Ascending aorta (tissue), 2 donors: ENCODE data around the gene TAS2R46. TPM values are rescaled to one million over a fixed set of nuclear protein-coding genes. Genes with fewer than 3 reads are reported as not detected.

Experiments used
- DNase-seq, 2 donors: peaks; one replicate each; pipeline ENCODE4 v3.0.0-alpha.2; 2019; ENCODE audit warnings: low spot score in 2 of 2
- H3K27ac ChIP-seq, 2 donors: fragments of 200-600 bp; sonication (generic); one replicate each; pipeline ENCODE4 v1.5.1; 2016 to 2017; ENCODE audit warnings: mild to moderate bottlenecking in 1 of 2
- H3K27me3 ChIP-seq: fragments of 200-600 bp; sonication (generic); one replicate; pipeline ENCODE4 v1.5.1; 2017
- H3K36me3 ChIP-seq, 2 donors: fragments of 200-600 bp; sonication (generic); one replicate each; pipeline ENCODE4 v1.5.1; 2016
- H3K4me1 ChIP-seq, 2 donors: fragments of 200-600 bp; sonication (generic); one replicate each; pipeline ENCODE4 v1.5.1; 2016 to 2017; ENCODE audit warnings: mild to moderate bottlenecking in 1 of 2
- H3K4me3 ChIP-seq, 2 donors: fragments of 200-600 bp; sonication (generic); one replicate each; pipeline ENCODE4 v1.5.1; 2016 to 2017; ENCODE audit warnings: mild to moderate bottlenecking in 1 of 2
- H3K9me3 ChIP-seq, 2 donors: fragments of 200-600 bp; sonication (generic); one replicate each; pipeline ENCODE4 v1.5.1; 2016
- intact Hi-C: fragments of 100-400 bp; cut with DNase I; formaldehyde crosslinking; loops from one replicate; pipeline ENCODE4 v1.15.1; 2023
- total RNA-seq: library from RNA; depleted of rRNA; stranded (reverse); fragments of >200 nt; gene quantifications from one replicate; pipeline ENCODE4 v1.1.0, GENCODE V29; 2016
- TF ChIP-seq, protein P1 (sequence below), 3 experiments: fragments of 200-600 bp in 2 of 3; fragments of 450-650 bp in 1 of 3; sonication (generic) in 2 of 3; IDR thresholded peaks; one replicate each; pipeline ENCODE4 v1.5.1; 2016 to 2019; ENCODE audit warnings: antibody characterized with exemption in 3 of 3, mild to moderate bottlenecking in 1 of 3, moderate library complexity in 1 of 3

The TAS2R46 gene
- total RNA-seq, 1 donor from 2014 or later, result 23.2 TPM

DNA sequence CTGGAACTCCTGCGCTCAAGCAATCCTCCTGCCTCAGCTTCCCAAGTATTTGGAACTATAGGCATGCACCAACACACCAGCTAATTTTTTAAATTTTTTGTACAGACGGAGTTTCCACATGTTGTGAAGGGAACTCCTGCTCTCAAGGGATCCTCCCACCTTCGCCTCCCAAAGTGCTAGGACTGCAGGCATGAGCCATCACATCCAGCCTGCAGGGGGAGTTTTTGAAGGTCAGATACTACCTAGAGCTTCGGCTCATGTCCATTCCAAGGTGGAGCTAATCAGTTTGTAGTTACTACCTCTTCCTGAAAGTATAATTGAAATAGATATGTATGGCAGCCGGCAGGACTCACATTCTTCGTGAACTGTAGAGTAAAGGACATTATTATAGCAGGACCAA is 36.0 kb downstream of the TAS2R46 start:
- Histone ChIP-seq H3K36me3 (peaks cover 0 to 8% of the 10 kb centered on the region in 2 donors), H3K27ac (no peak overlapping the region), H3K27me3 (no peaks in the 10 kb centered on the region), H3K4me3 (no peak overlapping the region), H3K4me1 (no peaks in the 10 kb centered on the region), H3K9me3 (peaks cover 0 to 7% of the 10 kb centered on the region in 2 donors)
- TF ChIP-seq, protein P1, sequence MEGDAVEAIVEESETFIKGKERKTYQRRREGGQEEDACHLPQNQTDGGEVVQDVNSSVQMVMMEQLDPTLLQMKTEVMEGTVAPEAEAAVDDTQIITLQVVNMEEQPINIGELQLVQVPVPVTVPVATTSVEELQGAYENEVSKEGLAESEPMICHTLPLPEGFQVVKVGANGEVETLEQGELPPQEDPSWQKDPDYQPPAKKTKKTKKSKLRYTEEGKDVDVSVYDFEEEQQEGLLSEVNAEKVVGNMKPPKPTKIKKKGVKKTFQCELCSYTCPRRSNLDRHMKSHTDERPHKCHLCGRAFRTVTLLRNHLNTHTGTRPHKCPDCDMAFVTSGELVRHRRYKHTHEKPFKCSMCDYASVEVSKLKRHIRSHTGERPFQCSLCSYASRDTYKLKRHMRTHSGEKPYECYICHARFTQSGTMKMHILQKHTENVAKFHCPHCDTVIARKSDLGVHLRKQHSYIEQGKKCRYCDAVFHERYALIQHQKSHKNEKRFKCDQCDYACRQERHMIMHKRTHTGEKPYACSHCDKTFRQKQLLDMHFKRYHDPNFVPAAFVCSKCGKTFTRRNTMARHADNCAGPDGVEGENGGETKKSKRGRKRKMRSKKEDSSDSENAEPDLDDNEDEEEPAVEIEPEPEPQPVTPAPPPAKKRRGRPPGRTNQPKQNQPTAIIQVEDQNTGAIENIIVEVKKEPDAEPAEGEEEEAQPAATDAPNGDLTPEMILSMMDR (IDR thresholded peaks at IDR 0.05), result no peak
- intact Hi-C loops, result no loop called here
- no peak for DNase-seq

DNA sequence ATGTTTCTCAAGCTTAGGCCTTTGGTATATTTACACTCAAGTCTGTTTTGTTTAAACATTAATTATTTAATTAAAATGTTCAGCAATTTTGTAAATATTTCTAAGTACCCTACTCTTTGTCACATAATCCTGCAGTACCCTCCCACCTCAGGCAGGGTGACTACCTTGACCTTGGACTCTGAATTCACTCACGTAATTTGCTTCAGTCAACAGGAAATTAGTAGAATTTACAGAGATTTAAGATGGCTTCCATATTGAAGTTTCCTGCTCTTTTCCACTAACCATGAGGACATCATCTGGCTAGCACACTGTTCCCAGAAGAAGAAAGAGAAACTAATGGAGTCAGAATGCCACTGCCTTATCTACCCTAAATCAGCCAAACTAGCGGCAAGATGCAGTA is 38.7 kb downstream of the TAS2R46 start:
- TF ChIP-seq, protein P1 (IDR thresholded peaks at IDR 0.05), result no peak
- H3K36me3 ChIP-seq, result peaks cover 0 to 8% of the 10 kb centered on the region in 2 donors
- no peak overlapping the region for H3K4me3 ChIP-seq
- no peak for DNase-seq
- H3K27ac ChIP-seq, result no peak overlapping the region
- intact Hi-C loops, result no loop called here
- no peaks in the 10 kb centered on the region for H3K4me1 ChIP-seq
- peaks cover 0 to 7% of the 10 kb centered on the region in 2 donors for H3K9me3 ChIP-seq
- H3K27me3 ChIP-seq, result no peaks in the 10 kb centered on the region

DNA sequence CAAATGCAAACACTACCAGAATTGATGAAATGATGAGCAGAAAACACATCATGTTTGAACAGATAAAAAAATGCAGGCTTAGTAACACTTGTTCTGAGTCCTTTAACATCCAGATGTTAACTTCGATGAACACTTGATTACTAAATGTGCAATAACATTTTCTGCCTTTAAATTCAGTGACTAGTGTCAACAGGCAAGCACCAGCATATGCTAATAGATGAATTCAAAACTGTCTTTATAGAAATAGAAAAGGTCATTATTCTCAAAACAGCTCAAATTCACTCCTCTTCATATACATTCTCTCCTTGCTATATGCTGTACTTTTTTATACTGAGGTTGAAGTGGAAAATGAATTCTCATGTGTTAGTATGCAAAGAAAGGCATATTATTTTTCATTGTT is 39.6 kb downstream of the TAS2R46 start, which contains the start of gene TAS2R19:
Gene TAS2R19 (minus strand): TSS at position 101 of the 400 bp plus-strand sequence. CDS start 49 bp downstream, at position 52.
- Histone ChIP-seq H3K9me3 (peaks cover 0 to 7% of the 10 kb centered on the region in 2 donors), H3K4me1 (no peaks in the 10 kb centered on the region), H3K27ac (no peak within 1 kb of the TSS), H3K36me3 (peaks cover 0 to under 1% of the 10 kb centered on the region in 2 donors), H3K27me3 (no peaks in the 10 kb centered on the region), H3K4me3 (no peak within 1 kb of the TSS)
- intact Hi-C loops, result no loop called here
- no peak for DNase-seq
- TF ChIP-seq, protein P1 (IDR thresholded peaks at IDR 0.05), result no peak

DNA sequence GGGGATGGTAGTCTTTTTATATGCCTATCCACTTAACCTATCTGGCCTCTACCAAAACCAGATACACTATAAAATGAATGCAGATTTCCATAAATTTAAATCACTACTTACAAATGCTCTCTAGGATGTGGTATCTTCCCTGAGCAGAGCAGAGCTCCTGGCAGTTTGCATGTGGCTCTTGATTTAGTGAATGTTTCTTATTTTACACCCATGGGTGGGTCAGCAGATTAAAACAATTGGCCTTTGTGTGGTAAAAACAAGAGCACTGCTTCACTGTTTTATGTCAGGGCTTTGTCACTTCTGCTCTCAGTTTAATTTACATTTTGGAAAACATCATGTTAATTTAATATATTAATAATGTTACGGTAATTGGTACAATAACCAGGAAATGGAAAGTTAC is 45.2 kb downstream of the TAS2R46 start:
- no peaks in the 10 kb centered on the region for H3K4me1 ChIP-seq
- intact Hi-C loops, result no loop called here
- H3K36me3 ChIP-seq, result peaks cover 0 to 8% of the 10 kb centered on the region in 2 donors
- TF ChIP-seq, protein P1 (IDR thresholded peaks at IDR 0.05), result no peak
- no peak for DNase-seq
- no peak overlapping the region for H3K27ac ChIP-seq
- no peak overlapping the region for H3K4me3 ChIP-seq
- no peaks in the 10 kb centered on the region for H3K27me3 ChIP-seq
- no peaks in the 10 kb centered on the region for H3K9me3 ChIP-seq

DNA sequence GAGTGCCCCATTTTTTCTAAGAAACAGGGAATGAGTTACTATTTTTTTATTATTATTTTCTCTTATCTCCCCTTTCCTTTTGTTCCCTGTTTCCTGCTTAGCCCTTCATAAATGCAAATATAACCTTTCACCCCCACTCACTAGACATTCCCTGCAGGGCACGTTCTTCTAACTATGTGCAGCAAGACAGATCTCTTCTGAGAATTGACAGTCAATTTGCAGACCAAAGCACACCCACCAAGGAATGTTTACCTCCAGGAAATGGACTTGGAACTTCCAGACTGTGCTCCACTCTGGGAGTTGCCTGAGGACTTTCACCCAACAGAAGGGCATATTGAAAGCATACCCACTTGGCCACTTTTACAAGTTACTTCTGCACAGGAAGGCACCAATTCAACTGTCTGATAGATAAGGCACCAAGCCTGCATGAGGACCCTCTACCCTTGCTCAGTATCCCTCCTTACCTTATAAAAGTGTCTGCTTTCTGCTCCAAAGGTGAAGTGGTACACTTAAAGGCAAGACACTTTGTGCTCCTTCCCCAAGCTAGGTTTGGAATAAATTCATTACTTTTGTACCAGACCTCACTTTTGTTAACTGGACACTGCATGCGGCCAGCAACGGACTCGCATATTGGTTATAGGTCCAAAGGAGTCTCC is 46.2 kb downstream of the TAS2R46 start:
- intact Hi-C loops, result no loop called here
- Histone ChIP-seq H3K4me1 (no peaks in the 10 kb centered on the region), H3K36me3 (peaks cover 0 to 8% of the 10 kb centered on the region in 2 donors), H3K27me3 (no peaks in the 10 kb centered on the region), H3K4me3 (no peak overlapping the region), H3K9me3 (no peaks in the 10 kb centered on the region), H3K27ac (no peak overlapping the region)
- DNase-seq, result no peak
- TF ChIP-seq, protein P1 (IDR thresholded peaks at IDR 0.05), result no peak
